Measurements from ENCODE around the gene NOS1AP.

DNA sequence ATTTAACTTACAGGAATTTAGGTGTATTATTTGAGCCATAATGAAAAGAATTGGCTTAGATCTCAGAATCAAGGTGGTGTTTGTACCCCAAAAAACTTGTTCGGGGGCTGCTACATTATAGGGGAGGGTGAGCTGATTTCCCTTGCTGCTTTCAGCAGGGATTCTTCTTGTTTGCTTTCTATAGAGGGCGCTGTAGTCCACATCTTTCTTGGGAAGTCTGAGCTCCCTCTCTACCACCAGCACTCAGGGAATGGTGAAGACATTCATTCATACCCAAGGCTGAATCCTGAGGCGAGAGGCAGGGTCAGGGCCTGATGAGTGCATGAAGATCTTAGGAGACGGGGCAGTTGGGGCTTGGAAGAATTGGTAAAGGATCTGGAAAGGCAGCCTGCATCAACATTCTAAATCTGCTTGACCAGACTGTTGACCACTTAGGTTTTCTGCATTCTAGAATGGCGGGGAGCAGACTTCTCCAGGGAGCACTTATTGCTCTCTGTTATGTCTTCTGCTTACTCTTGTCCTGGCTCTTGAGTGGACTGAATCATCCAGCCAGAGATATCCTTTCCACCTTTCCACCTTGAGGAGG lies 288.3 kb downstream of the NOS1AP start:
- TF ChIP-seq, protein P1, sequence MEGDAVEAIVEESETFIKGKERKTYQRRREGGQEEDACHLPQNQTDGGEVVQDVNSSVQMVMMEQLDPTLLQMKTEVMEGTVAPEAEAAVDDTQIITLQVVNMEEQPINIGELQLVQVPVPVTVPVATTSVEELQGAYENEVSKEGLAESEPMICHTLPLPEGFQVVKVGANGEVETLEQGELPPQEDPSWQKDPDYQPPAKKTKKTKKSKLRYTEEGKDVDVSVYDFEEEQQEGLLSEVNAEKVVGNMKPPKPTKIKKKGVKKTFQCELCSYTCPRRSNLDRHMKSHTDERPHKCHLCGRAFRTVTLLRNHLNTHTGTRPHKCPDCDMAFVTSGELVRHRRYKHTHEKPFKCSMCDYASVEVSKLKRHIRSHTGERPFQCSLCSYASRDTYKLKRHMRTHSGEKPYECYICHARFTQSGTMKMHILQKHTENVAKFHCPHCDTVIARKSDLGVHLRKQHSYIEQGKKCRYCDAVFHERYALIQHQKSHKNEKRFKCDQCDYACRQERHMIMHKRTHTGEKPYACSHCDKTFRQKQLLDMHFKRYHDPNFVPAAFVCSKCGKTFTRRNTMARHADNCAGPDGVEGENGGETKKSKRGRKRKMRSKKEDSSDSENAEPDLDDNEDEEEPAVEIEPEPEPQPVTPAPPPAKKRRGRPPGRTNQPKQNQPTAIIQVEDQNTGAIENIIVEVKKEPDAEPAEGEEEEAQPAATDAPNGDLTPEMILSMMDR (IDR thresholded peaks at IDR 0.05) = peak; percentile 41 to 64 (median 51)
- no peak for TF ChIP-seq POLR2A (IDR thresholded peaks at IDR 0.05)
- no peak for TF ChIP-seq POLR2AphosphoS5 (IDR thresholded peaks at IDR 0.05)

Data from transverse colon (tissue), 4 donors.